Activated CD4-positive, alpha-beta memory T cell treated with anti-CD3 and anti-CD28 coated beads for 36 hours (primary cell): ENCODE measurements around the gene TPSAB1. TPM values are rescaled to one million over a fixed set of nuclear protein-coding genes. Genes with fewer than 3 reads are reported as not detected.

Experiments
- total RNA-seq, 2 experiments: library from RNA; stranded (reverse); gene quantifications; one replicate each; pipeline ENCODE4 v1.2.3, GENCODE V29; 2021

Gene TPSAB1
- total RNA-seq, 2 experiments from 2014 or later = not detected

Other genes with a start within 250 kb of the TPSAB1 start
- gene SSTR5, start 168.0 kb upstream of the TPSAB1 start, total RNA-seq = not detected
- gene C1QTNF8, start 144.5 kb upstream of the TPSAB1 start, total RNA-seq = not detected
- under 1 TPM; 0.26 to 0.61 TPM for gene CACNA1H, start 87.6 kb upstream of the TPSAB1 start, total RNA-seq
- not detected for gene TPSG1, start 15.4 kb upstream of the TPSAB1 start, total RNA-seq
- not detected for gene TPSB2, start 10.5 kb upstream of the TPSAB1 start, total RNA-seq
- gene TPSD1, start 15.4 kb downstream of the TPSAB1 start, total RNA-seq = not detected
- 100 to 1,000 TPM; 248 to 249 TPM for gene UBE2I, start 68.9 kb downstream of the TPSAB1 start, total RNA-seq
- under 1 TPM; 0.17 to 0.31 TPM for gene BAIAP3, start 92.9 kb downstream of the TPSAB1 start, total RNA-seq
- 10 to 100 TPM; 59.6 to 60.8 TPM for gene TSR3, start 111.2 kb downstream of the TPSAB1 start, total RNA-seq
- 10 to 100 TPM; 19.0 to 19.1 TPM for gene GNPTG, start 111.2 kb downstream of the TPSAB1 start, total RNA-seq
- 10 to 100 TPM; 26.0 to 33.4 TPM for gene UNKL, start 174.0 kb downstream of the TPSAB1 start, total RNA-seq
- 10 to 100 TPM; 14.1 to 15.0 TPM for gene UQCC4, start 180.0 kb downstream of the TPSAB1 start, total RNA-seq
- not detected for gene PERCC1, start 190.4 kb downstream of the TPSAB1 start, total RNA-seq
- 1 to 10 TPM; 1.5 to 3.0 TPM for gene CCDC154, start 203.9 kb downstream of the TPSAB1 start, total RNA-seq
- gene CLCN7, start 234.3 kb downstream of the TPSAB1 start, total RNA-seq = 10 to 100 TPM; 27.1 to 33.6 TPM
- not detected for gene PTX4, start 248.2 kb downstream of the TPSAB1 start, total RNA-seq